Liver (tissue), 9 donors: ENCODE results near the gene PER1. TPM values are rescaled to one million over a fixed set of nuclear protein-coding genes. Genes with fewer than 3 reads are reported as not detected.
A peak's percentile ranks its signal among the peaks of the same experiment; 100 is the strongest.

Source experiments
- DNase-seq: peaks from one replicate; pipeline ENCODE4 v3.0.0-alpha.2; 2017; ENCODE audit warnings: low spot score
- H3K27ac ChIP-seq, 2 donors: one replicate each; pipeline ENCODE4 v1.7.0; 2013; ENCODE audit warnings: inconsistent platforms in 2 of 2, low read length in 2 of 2, control low read depth in 1 of 2, low read depth in 1 of 2, mild to moderate bottlenecking in 1 of 2
- H3K27me3 ChIP-seq, 4 donors: one replicate each; pipeline versions ENCODE4 v1.6.1 to v1.7.0; 2013; ENCODE audit warnings: low read length in 3 of 4, inconsistent platforms in 1 of 4, mild to moderate bottlenecking in 1 of 4, moderate library complexity in 1 of 4; ENCODE audit not compliant: control insufficient read depth in 4 of 4, insufficient read depth in 4 of 4
- H3K36me3 ChIP-seq, 4 donors: one replicate each; pipeline versions ENCODE4 v1.6.1 to v1.7.0; 2013; ENCODE audit warnings: low read length in 3 of 4, mild to moderate bottlenecking in 3 of 4, low read depth in 1 of 4, moderate library complexity in 1 of 4; ENCODE audit not compliant: control insufficient read depth in 4 of 4, insufficient read depth in 3 of 4
- H3K4me1 ChIP-seq, 4 donors: one replicate each; pipeline versions ENCODE4 v1.6.1 to v1.7.0; 2013; ENCODE audit warnings: low read length in 3 of 4, mild to moderate bottlenecking in 3 of 4, moderate library complexity in 1 of 4; ENCODE audit not compliant: control insufficient read depth in 4 of 4, insufficient read depth in 4 of 4
- H3K4me3 ChIP-seq, 3 donors: one replicate each; pipeline versions ENCODE4 v1.6.1 to v1.7.0; 2013; ENCODE audit warnings: low read length in 3 of 3, control low read depth in 1 of 3, low read depth in 1 of 3, mild to moderate bottlenecking in 1 of 3
- H3K9ac ChIP-seq, 2 donors: one replicate each; pipeline ENCODE4 v1.7.0; 2013; ENCODE audit warnings: low read length in 2 of 2, mild to moderate bottlenecking in 2 of 2, moderate library complexity in 2 of 2, control low read depth in 1 of 2, low read depth in 1 of 2
- H3K9me3 ChIP-seq, 4 donors: one replicate each; pipeline versions ENCODE4 v1.6.1 to v1.7.0; 2013; ENCODE audit warnings: low read length in 3 of 4; ENCODE audit not compliant: control insufficient read depth in 4 of 4
- EGR1 ChIP-seq, 2 donors: IDR thresholded peaks; 2 replicates each; pipeline ENCODE4 v1.6.1; 2016 to 2018; ENCODE audit warnings: antibody characterized with exemption in 2 of 2, low read depth in 2 of 2
- FOXA1 ChIP-seq: IDR thresholded peaks from 2 replicates; pipeline ENCODE4 v1.6.1; 2016; ENCODE audit warnings: antibody characterized with exemption
- FOXA2 ChIP-seq: IDR thresholded peaks from 2 replicates; pipeline ENCODE4 v1.6.1; 2016; ENCODE audit warnings: antibody characterized with exemption
- GABPA ChIP-seq, 2 donors: IDR thresholded peaks in 1 of 2; conservative IDR thresholded peaks in 1 of 2; 2 replicates each; pipeline ENCODE4 v1.6.1; 2016; ENCODE audit warnings: antibody characterized with exemption in 2 of 2, mild to moderate bottlenecking in 1 of 2, moderate library complexity in 1 of 2
- HNF4A ChIP-seq, 2 donors: conservative IDR thresholded peaks; 2 replicates each; pipeline ENCODE4 v1.6.1; 2016; ENCODE audit warnings: antibody characterized with exemption in 2 of 2, mild to moderate bottlenecking in 2 of 2
- HNF4G ChIP-seq: IDR thresholded peaks from 2 replicates; pipeline ENCODE4 v1.6.1; 2016; ENCODE audit warnings: antibody characterized with exemption
- JUND ChIP-seq, 2 donors: IDR thresholded peaks; 2 replicates each; pipeline ENCODE4 v1.6.1; 2016; ENCODE audit warnings: antibody characterized with exemption in 2 of 2
- NR2F2 ChIP-seq: IDR thresholded peaks from 2 replicates; pipeline ENCODE4 v1.6.1; 2016; ENCODE audit warnings: antibody characterized with exemption
- RAD21 ChIP-seq, 2 donors: IDR thresholded peaks; 2 replicates each; pipeline ENCODE4 v1.6.1; 2016; ENCODE audit warnings: antibody characterized with exemption in 2 of 2, mild to moderate bottlenecking in 2 of 2
- RXRA ChIP-seq, 2 donors: IDR thresholded peaks; 2 replicates each; pipeline ENCODE4 v1.6.1; 2017 to 2018; ENCODE audit warnings: antibody characterized with exemption in 2 of 2, mild to moderate bottlenecking in 1 of 2
- SP1 ChIP-seq: IDR thresholded peaks from 2 replicates; pipeline ENCODE4 v1.6.1; 2018; ENCODE audit warnings: antibody characterized with exemption, mild to moderate bottlenecking
- TAF1 ChIP-seq: conservative IDR thresholded peaks from 2 replicates; pipeline ENCODE4 v1.6.1; 2016; ENCODE audit warnings: antibody characterized with exemption, mild to moderate bottlenecking
- YY1 ChIP-seq: IDR thresholded peaks from 2 replicates; pipeline ENCODE4 v1.6.1; 2016; ENCODE audit warnings: antibody characterized with exemption, mild to moderate bottlenecking
- WGBS: extraction: QIAGEN DNeasy Blood & Tissue Kit; methylation state at CpG from one replicate; pipeline ENCODE4 v1.1.7; 2013; 5-methylcytosine and 5-hydroxymethylcytosine counted together
- polyA plus RNA-seq, 2 donors: library from polyadenylated mRNA; stranded (reverse) in 1 of 2; unstranded in 1 of 2; fragments of 200-250 nt in 1 of 2; fragments of >200 nt in 1 of 2; fragmentation: Nextera tagmentation in 1 of 2; extraction: Ambion mirVana in 1 of 2; gene quantifications; one replicate each; pipeline versions ENCODE4 v1.2.1 to v1.2.3, GENCODE V29; 2013 to 2015
- total RNA-seq, 2 donors: library from RNA; depleted of rRNA; stranded (reverse); fragments of >200 nt; gene quantifications; one replicate each; pipeline ENCODE4 v1.2.3, GENCODE V29; 2014
- TF ChIP-seq, protein P1 (sequence below): IDR thresholded peaks from 2 replicates; pipeline ENCODE4 v1.6.1; 2016; ENCODE audit warnings: antibody characterized with exemption
- TF ChIP-seq, protein P2 (sequence below): IDR thresholded peaks from 2 replicates; pipeline ENCODE4 v1.6.1; 2016; ENCODE audit warnings: antibody characterized with exemption
- TF ChIP-seq, protein P3 (sequence below): IDR thresholded peaks from 2 replicates; pipeline ENCODE4 v1.6.1; 2016; ENCODE audit warnings: antibody characterized with exemption
- TF ChIP-seq, protein P4 (sequence below): fragments of 150-350 bp; IDR thresholded peaks from 2 replicates; pipeline ENCODE4 v1.5.1; 2017; ENCODE audit warnings: improper control_type of control experiment, low read depth, low read length; ENCODE audit not compliant: missing input control
- TF ChIP-seq, protein P5 (sequence below): IDR thresholded peaks from 2 replicates; pipeline ENCODE4 v1.6.1; 2016; ENCODE audit warnings: antibody characterized with exemption, mild to moderate bottlenecking
- donor health status: healthy.
- donor health status: healthy.
- donor health status: healthy.
- donor health status: healthy.
- donor health status: healthy.

The PER1 gene
- total and polyA plus RNA-seq, 4 donors: 10.1 to 71.6 (median 29.7) TPM

DNA sequence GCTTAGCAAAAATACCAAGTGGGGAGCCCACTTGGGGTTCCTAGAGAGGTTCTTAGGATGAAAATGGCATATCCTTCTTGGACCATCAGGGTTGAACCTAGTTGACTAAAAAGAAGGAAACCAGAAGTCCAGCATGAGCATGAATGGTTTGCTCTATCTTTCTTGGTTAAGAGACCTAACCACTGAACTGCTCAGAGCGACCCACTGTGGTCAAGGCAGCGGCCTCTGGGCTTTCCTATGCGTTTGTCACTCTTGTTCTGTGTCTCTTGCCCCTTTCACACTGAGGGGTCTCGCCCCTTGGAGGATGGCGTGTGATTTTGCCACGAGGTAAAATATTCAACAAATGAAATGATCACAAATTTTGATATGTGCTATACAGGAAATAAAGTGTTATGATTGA is 38.3 kb upstream of the PER1 start:
- Histone ChIP-seq H3K9ac (no peak overlapping the region), H3K27ac (peak overlapping the region in 1 of 2 donors; percentile 81), H3K4me3 (peak overlapping the region in 1 of 3 donors; percentile 15), H3K4me1 (peaks cover 12 to 56% (median 30%) of the 10 kb centered on the region in 4 donors), H3K36me3 (no peaks in the 10 kb centered on the region), H3K27me3 (no peaks in the 10 kb centered on the region), H3K9me3 (no peaks in the 10 kb centered on the region)
- 54% methylated on average over 6 of the region's 6 CpGs for WGBS
- TF ChIP-seq, protein P1, sequence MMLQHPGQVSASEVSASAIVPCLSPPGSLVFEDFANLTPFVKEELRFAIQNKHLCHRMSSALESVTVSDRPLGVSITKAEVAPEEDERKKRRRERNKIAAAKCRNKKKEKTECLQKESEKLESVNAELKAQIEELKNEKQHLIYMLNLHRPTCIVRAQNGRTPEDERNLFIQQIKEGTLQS: no peak
- no peak for TF ChIP-seq FOXA1
- TF ChIP-seq, protein P2, sequence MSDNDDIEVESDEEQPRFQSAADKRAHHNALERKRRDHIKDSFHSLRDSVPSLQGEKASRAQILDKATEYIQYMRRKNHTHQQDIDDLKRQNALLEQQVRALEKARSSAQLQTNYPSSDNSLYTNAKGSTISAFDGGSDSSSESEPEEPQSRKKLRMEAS: no peak
- TF ChIP-seq HNF4A (conservative IDR thresholded peaks at IDR 0.05): no peak
- no peak for TF ChIP-seq RXRA (IDR thresholded peaks at IDR 0.05)
- no peak for TF ChIP-seq RAD21 (IDR thresholded peaks at IDR 0.05)
- TF ChIP-seq, protein P3, sequence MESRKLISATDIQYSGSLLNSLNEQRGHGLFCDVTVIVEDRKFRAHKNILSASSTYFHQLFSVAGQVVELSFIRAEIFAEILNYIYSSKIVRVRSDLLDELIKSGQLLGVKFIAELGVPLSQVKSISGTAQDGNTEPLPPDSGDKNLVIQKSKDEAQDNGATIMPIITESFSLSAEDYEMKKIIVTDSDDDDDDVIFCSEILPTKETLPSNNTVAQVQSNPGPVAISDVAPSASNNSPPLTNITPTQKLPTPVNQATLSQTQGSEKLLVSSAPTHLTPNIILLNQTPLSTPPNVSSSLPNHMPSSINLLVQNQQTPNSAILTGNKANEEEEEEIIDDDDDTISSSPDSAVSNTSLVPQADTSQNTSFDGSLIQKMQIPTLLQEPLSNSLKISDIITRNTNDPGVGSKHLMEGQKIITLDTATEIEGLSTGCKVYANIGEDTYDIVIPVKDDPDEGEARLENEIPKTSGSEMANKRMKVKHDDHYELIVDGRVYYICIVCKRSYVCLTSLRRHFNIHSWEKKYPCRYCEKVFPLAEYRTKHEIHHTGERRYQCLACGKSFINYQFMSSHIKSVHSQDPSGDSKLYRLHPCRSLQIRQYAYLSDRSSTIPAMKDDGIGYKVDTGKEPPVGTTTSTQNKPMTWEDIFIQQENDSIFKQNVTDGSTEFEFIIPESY: no peak
- no peak for TF ChIP-seq EGR1 (IDR thresholded peaks at IDR 0.05; ENCODE audit: low read depth in 2 of 2)
- TF ChIP-seq TAF1: no peak
- TF ChIP-seq, protein P4, sequence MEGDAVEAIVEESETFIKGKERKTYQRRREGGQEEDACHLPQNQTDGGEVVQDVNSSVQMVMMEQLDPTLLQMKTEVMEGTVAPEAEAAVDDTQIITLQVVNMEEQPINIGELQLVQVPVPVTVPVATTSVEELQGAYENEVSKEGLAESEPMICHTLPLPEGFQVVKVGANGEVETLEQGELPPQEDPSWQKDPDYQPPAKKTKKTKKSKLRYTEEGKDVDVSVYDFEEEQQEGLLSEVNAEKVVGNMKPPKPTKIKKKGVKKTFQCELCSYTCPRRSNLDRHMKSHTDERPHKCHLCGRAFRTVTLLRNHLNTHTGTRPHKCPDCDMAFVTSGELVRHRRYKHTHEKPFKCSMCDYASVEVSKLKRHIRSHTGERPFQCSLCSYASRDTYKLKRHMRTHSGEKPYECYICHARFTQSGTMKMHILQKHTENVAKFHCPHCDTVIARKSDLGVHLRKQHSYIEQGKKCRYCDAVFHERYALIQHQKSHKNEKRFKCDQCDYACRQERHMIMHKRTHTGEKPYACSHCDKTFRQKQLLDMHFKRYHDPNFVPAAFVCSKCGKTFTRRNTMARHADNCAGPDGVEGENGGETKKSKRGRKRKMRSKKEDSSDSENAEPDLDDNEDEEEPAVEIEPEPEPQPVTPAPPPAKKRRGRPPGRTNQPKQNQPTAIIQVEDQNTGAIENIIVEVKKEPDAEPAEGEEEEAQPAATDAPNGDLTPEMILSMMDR: no peak
- no peak for TF ChIP-seq FOXA2
- no peak for TF ChIP-seq SP1
- TF ChIP-seq HNF4G: no peak
- TF ChIP-seq YY1: no peak
- TF ChIP-seq JUND (IDR thresholded peaks at IDR 0.05): no peak
- DNase-seq: no peak

DNA sequence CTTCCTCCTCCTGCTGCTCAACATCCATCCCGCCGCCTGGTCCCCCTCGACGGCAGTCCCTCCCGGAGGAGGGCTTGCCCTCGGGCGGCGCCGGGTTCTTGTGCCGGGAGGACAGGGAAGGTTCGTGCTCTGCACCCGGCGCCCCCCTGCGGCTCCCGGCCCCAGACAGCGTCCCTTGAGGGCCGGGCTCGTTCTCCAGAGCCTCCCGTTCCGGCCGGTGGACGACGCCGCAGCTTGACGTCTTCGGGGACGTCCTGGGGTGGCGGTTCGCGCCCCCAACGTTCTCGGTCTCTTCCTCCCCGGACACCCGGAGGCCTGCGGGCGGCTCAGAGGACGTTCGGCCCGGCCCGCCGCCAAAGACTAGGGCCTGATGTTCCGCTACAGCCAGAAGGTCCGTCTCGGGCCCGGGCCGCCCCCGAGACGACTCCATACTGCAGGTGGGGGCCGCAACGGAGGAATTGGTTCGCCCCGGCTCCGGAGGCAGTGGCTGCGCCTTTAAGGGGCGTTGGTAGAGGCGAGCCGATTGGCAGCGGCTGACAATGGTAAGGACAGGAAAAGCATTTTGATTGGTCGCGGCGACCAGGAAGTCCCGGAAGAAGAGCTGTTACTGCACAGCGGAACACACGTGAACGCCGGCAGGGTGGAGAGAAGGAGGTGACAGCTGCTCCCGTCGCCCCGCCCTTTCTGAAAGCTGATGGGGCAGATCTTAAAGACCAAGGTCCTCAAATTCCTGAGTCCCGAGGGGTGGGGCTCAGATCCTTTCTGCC is 37.7 kb upstream of the PER1 start, which contains the start of gene BORCS6:
Gene BORCS6 (minus strand): TSS at position 470 of the 767 bp plus-strand sequence. CDS start 40 bp downstream, at position 430.
- Histone ChIP-seq H3K9me3 (no peaks in the 10 kb centered on the region), H3K4me1 (peaks cover 12 to 58% (median 31%) of the 10 kb centered on the region in 4 donors), H3K4me3 (peak within 1 kb of the TSS; percentile 75 to 82 (median 78)), H3K9ac (peak within 1 kb of the TSS in 1 of 2 donors; percentile 47), H3K36me3 (no peaks in the 10 kb centered on the region), H3K27me3 (no peaks in the 10 kb centered on the region), H3K27ac (peak within 1 kb of the TSS; percentile 73 to 81)
- DNase-seq: peak; percentile 92
- WGBS: under 1% methylated on average over 70 of the region's 70 CpGs
- TF ChIP-seq SP1: peak; percentile 92
- TF ChIP-seq, protein P2: peak; percentile 90
- peak; percentile 25 for TF ChIP-seq HNF4G
- TF ChIP-seq RXRA (IDR thresholded peaks at IDR 0.05): peak in 1 of 2 donors; percentile 68
- TF ChIP-seq HNF4A (conservative IDR thresholded peaks at IDR 0.05): peak; percentile 59 to 77
- TF ChIP-seq, protein P1: peak; percentile 12
- TF ChIP-seq NR2F2: peak; percentile 22
- TF ChIP-seq, protein P3: no peak
- TF ChIP-seq JUND (IDR thresholded peaks at IDR 0.05): peak; percentile 68 to 69
- no peak for TF ChIP-seq FOXA2
- peak in 1 of 2 donors; percentile 25 for TF ChIP-seq RAD21 (IDR thresholded peaks at IDR 0.05)
- peak; percentile 58 to 85 for TF ChIP-seq GABPA (IDR thresholded peaks at IDR 0.05 in 1 of 2, conservative IDR thresholded peaks at IDR 0.05 in 1 of 2)
- TF ChIP-seq FOXA1: no peak
- peak; percentile 93 for TF ChIP-seq YY1
- TF ChIP-seq, protein P5, sequence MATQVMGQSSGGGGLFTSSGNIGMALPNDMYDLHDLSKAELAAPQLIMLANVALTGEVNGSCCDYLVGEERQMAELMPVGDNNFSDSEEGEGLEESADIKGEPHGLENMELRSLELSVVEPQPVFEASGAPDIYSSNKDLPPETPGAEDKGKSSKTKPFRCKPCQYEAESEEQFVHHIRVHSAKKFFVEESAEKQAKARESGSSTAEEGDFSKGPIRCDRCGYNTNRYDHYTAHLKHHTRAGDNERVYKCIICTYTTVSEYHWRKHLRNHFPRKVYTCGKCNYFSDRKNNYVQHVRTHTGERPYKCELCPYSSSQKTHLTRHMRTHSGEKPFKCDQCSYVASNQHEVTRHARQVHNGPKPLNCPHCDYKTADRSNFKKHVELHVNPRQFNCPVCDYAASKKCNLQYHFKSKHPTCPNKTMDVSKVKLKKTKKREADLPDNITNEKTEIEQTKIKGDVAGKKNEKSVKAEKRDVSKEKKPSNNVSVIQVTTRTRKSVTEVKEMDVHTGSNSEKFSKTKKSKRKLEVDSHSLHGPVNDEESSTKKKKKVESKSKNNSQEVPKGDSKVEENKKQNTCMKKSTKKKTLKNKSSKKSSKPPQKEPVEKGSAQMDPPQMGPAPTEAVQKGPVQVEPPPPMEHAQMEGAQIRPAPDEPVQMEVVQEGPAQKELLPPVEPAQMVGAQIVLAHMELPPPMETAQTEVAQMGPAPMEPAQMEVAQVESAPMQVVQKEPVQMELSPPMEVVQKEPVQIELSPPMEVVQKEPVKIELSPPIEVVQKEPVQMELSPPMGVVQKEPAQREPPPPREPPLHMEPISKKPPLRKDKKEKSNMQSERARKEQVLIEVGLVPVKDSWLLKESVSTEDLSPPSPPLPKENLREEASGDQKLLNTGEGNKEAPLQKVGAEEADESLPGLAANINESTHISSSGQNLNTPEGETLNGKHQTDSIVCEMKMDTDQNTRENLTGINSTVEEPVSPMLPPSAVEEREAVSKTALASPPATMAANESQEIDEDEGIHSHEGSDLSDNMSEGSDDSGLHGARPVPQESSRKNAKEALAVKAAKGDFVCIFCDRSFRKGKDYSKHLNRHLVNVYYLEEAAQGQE: peak; percentile 58
- peak; percentile 5 to 65 for TF ChIP-seq EGR1 (IDR thresholded peaks at IDR 0.05; ENCODE audit: low read depth in 2 of 2)
